GM12892 (cell line): ENCODE measurements around the gene PRG2.

Experiments
- POLR2A ChIP-seq: IDR thresholded peaks from 2 replicates; pipeline ENCODE4 v1.6.1; 2011; ENCODE audit warnings: low read depth, low read length, control low read depth
- POLR2AphosphoS5 ChIP-seq: IDR thresholded peaks from 2 replicates; pipeline ENCODE4 v1.6.1; 2011; ENCODE audit warnings: low read depth, low read length, control low read depth
- TAF1 ChIP-seq: IDR thresholded peaks from 2 replicates; pipeline ENCODE4 v1.6.1; 2011; ENCODE audit warnings: low read depth, mild to moderate bottlenecking, control low read depth, low read length, borderline replicate concordance

DNA sequence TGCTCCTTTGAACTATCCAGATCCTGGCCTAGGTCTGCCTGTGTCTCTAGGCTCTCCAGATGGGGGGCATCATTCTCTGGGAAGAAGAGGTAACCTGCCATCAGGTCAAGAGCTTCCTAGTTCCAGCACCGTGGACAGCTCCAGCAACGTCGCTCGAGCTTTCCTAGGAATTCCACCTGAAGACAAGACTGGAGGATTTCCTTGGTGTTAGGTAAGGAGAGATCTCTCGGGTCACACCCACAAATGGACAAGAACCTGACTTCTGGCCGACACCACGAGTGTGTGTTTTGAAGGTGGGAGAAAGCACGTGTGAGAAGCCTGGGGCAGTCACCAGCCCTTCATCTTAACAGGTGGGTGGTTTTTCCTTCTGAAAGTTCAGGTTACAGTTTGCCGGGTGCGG lies 10.7 kb downstream of the PRG2 start:
- no peak for TF ChIP-seq POLR2A
- no peak for TF ChIP-seq POLR2AphosphoS5
- TF ChIP-seq TAF1 = no peak
